ENCODE measurements around the gene TSSK2. TPM values are rescaled to one million over a fixed set of nuclear protein-coding genes. Genes with fewer than 3 reads are reported as not detected.

Gene TSSK2
- total and polyA plus RNA-seq, 2 of the 8 experiments (the other 6 are each of a cell fraction or from before 2014, with no cell fraction given): not detected

DNA sequence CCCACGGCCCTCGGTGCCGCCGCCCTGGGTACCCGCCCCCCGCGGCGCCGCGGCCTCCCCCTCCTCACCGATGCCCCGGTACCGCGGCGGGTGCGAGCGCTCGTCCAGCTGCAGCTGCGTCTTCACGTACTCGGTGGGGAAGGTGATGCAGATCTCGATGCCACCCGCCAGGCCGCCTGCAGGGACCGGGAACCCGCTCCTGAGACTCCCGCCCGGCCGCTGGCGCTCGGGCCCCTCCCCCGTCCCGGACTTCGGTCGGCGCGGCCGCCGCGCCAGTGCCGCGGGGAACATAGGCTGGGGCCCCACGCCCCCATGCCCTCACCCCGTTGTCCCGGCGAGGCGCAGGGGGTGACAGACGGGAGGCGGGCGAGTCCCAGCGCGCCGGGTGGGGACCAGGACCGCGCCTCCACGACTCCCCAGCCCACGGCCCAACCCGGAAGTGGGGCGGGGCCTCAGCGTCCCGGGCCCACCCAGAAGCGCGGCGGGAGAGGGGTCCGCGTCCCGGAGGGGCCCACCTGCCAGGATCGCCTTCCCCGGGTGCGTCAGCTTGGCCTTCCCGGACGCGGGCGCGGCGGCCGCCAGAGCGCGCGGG, 47.1 kb downstream of the TSSK2 start (continued):
- no peak for TF ChIP-seq BCL11A (IDR thresholded peaks at IDR 0.05; ENCODE audit: low read depth in 2 of 2, low read length in 2 of 2)
- TF ChIP-seq RXRA (IDR thresholded peaks at IDR 0.05; ENCODE audit: insufficient read depth, low read depth, low read length): no peak

Measured in H1 (cell line).